Loucy (cell line): ENCODE data around the gene WDR49.

ENCODE experiments used
- CTCF ChIP-seq: fragments of 200-600 bp; sonication (generic); conservative IDR thresholded peaks from 2 replicates; pipeline ENCODE4 v1.5.1; 2014; ENCODE audit warnings: mild to moderate bottlenecking, antibody characterized with exemption, low read length
- EZH2phosphoT487 ChIP-seq: fragments of 200-600 bp; IDR thresholded peaks from 2 replicates; pipeline ENCODE4 v1.6.1; 2018; ENCODE audit warnings: antibody characterized with exemption, mild to moderate bottlenecking, moderate library complexity, borderline replicate concordance

GRCh38 chr3:167450675-167451074 is 203.1 kb downstream of the WDR49 start:
- TF ChIP-seq CTCF = no peak
- TF ChIP-seq EZH2phosphoT487 = no peak
